Measurements from ENCODE around the gene SNRK.
"Not testable (repeated sequence)": the region's sequence is repeated elsewhere in the genome, so short reads cannot be mapped to it uniquely, and the experiment has no call there.

SNRK gene

DNA sequence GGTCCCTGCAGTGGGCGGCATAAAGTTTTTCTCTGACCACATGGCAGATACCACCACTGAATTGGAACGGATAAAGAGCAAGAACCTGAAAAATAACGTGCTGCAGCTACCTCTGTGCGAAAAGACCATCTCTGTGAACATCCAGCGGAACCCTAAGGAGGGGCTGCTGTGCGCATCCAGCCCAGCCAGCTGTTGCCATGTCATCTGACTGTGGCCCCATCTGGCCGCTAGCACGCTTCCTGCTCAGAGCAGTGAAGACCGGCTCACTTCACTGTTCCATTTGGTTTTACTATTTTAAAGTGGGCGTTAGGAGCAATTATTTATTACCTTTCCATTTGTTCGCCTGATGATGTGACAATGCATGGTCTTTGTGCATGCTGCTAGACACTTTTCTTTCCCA lies 62.0 kb downstream of the SNRK start:
- H3K4me3 ChIP-seq (ENCODE audit: low read length) = no peak overlapping the region
- DNase-seq (ENCODE audit: low read depth) = no peak

DNA sequence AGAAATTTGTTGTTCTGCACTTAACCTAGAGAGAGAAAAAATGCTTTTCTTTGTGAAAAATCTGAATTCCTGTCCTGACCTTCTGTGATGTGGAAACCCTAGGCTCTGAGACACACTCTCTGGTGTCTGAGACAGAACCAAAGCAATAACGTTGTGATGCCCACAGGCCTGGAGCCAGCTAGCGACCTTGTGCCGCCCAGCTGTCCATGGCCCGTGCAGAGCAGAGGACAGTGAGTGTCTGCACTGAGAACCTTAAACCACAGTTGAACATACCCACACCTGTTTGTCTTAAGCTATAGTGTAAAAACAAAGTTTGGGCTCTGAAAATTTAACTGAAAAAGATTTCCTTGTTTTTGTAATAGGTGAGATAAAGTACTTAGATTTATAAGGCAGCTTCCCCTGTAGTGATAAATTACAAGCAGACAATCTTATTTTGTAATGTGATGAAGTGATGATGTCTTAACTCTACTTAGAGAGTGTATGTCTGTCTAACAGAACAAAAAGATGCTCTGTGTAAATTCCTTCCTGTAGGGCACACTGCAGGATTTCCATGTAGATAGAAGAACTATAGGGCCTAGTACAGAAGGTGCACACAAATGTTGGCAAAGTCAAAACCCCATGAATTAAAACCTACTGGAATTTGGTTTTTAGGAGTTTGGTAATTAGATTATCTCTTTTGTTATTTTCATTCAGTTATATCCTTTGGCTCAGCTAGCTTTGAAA lies 62.7 kb downstream of the SNRK start:
- H3K4me3 ChIP-seq (ENCODE audit: low read length) = no peak overlapping the region
- TF ChIP-seq, protein P1, sequence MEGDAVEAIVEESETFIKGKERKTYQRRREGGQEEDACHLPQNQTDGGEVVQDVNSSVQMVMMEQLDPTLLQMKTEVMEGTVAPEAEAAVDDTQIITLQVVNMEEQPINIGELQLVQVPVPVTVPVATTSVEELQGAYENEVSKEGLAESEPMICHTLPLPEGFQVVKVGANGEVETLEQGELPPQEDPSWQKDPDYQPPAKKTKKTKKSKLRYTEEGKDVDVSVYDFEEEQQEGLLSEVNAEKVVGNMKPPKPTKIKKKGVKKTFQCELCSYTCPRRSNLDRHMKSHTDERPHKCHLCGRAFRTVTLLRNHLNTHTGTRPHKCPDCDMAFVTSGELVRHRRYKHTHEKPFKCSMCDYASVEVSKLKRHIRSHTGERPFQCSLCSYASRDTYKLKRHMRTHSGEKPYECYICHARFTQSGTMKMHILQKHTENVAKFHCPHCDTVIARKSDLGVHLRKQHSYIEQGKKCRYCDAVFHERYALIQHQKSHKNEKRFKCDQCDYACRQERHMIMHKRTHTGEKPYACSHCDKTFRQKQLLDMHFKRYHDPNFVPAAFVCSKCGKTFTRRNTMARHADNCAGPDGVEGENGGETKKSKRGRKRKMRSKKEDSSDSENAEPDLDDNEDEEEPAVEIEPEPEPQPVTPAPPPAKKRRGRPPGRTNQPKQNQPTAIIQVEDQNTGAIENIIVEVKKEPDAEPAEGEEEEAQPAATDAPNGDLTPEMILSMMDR (IDR thresholded peaks at IDR 0.05; ENCODE audit: insufficient read depth, low read depth, low read length, missing control alignments) = no peak
- no peak for DNase-seq (ENCODE audit: low read depth)

More for the DNA sequence above, 62.0 kb downstream of the SNRK start:
- TF ChIP-seq, protein P1 (IDR thresholded peaks at IDR 0.05; ENCODE audit: insufficient read depth, low read depth, low read length, missing control alignments) = no peak

DNA sequence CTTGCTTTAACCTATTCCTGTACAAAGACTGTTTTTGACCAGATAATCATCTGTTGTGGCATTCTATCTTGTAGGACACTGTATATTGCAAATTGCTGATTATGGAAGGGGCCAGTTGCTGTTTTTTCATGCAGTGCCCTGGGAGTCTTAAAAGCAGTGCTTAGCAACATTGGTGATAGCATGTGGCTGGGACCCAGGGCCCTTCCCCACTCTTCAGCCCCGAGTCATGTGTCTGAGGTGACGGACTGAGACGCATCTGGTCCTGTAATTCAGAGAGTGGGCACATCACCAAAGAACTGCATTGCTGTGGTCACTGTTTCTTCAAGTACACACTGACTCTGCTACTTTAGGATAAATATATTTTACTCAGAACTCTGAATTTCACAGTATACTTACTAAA lies 63.4 kb downstream of the SNRK start:
- TF ChIP-seq, protein P1 (IDR thresholded peaks at IDR 0.05; ENCODE audit: insufficient read depth, low read depth, low read length, missing control alignments) = no peak
- no peak for DNase-seq (ENCODE audit: low read depth)
- no peak overlapping the region for H3K4me3 ChIP-seq (ENCODE audit: low read length)

DNA sequence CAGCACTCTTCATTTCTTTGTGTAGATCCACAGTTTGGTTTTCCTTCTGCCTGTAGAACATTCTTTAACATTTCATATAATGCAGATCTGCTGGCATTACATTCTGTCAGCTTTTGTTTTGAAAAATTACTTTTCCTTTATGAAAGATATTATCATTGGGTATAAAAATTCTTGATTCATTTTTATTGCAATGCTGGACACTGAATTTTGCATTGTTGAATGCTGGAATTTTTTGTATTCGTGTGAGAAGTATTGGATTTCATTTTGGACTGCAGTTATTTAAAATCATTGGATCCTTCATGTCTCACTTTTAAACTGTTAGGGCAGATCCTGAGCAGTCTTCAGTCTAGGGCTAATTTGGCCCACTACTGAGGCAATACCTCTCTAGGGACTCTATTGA lies 67.1 kb downstream of the SNRK start:
- TF ChIP-seq, protein P1 (IDR thresholded peaks at IDR 0.05; ENCODE audit: insufficient read depth, low read depth, low read length, missing control alignments) = no peak
- no peak overlapping the region for H3K4me3 ChIP-seq (ENCODE audit: low read length)

DNA sequence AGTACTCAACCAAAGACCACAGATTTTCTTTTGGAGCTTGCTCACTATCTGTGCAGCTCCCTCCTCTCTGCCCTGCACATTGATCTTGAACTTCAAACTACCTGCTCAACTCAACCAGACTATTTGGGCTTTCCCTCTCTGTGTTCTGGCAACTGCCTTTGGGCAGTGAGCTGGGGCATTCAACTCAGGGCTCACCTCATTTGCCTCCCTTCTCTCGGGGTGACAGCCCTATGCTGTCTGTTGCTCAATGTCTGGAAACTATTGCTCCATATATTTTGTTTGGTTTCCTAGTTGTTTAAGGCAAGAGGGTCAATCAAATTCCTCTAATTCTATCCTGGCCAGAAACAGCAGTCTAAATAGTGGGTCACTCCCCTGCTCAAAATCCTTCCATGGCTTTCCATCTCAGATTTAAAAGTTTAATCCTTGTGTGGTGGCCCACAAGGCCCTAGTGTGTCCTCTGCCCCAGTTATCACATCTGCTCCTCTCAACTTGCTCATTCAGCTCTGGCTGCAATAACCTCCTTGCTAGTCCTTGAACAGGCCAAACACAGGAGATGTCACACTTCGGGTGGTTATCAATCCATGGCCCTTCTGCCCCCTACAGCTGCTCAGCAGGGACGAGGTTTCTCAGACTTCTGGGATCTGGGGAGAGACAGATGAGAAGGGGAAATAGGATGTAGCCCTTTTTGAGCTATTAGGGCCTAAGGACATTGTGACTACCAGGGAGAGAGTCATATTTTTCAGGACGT lies 67.8 kb downstream of the SNRK start:
- TF ChIP-seq, protein P1 (IDR thresholded peaks at IDR 0.05; ENCODE audit: insufficient read depth, low read depth, low read length, missing control alignments) = no peak
- no peak for DNase-seq (ENCODE audit: low read depth)
- no peak overlapping the region for H3K4me3 ChIP-seq (ENCODE audit: low read length)

More for the DNA sequence above, 67.1 kb downstream of the SNRK start:
- DNase-seq (ENCODE audit: low read depth) = no peak

DNA sequence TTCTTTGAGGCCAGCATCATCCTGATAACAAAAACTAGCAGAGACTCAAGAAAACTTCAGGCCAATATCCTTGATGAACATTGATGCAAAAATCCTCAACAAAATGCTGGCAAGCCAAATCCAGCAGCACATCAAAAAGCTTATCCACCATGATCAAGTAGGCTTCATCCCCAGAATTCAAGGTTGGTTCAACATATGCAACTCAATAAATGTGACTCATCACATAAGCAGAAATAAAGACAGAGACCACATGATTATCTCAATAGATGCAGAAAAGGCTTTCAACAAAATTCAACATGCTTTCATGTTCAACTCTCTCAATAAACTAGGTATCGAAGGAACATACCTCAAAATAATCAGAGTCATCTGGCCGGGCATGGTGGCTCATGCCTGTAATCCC lies 69.7 kb downstream of the SNRK start:
- H3K4me3 ChIP-seq (ENCODE audit: low read length) = not testable (repeated sequence)

DNA sequence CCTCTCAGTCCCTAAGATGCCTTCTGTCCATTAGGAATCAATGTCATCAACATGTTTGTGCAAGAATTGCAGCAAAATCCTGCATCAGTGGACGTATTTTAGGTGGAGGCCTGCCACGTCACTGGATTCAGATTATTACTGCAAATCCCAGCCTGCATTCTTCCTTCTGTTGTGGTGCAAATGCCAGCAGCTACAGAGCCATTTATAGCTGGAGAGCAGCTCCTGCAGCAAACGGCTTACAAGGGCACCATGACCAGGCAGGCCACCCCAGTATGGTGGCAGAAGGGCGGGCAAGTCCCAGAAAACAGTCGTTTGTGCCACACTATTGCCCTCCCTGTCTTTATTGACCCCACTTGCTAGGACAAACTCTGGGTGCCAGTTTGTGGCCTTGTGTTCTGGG lies 74.7 kb downstream of the SNRK start:
- no peak for DNase-seq (ENCODE audit: low read depth)
- TF ChIP-seq, protein P1 (IDR thresholded peaks at IDR 0.05; ENCODE audit: insufficient read depth, low read depth, low read length, missing control alignments) = no peak
- no peak overlapping the region for H3K4me3 ChIP-seq (ENCODE audit: low read length)

More for the DNA sequence above, 69.7 kb downstream of the SNRK start:
- DNase-seq (ENCODE audit: low read depth) = not testable (repeated sequence)
